T-helper 1 cell (primary cell): Measurements from ENCODE around the gene KCNMB2.

ENCODE experiments used
- DNase-seq, 5 donors: peaks; one replicate each; pipeline ENCODE4 v3.0.0-alpha.2; 2012 to 2020

KCNMB2 gene

GRCh38 chr3:178658694-178659325, 122.6 kb downstream of the KCNMB2 start:
- no peak for DNase-seq

GRCh38 chr3:178663201-178663934, 127.1 kb downstream of the KCNMB2 start:
- DNase-seq, result no peak

- no peak for DNase-seq
Measured at GRCh38 chr3:178665747-178666146, 129.5 kb downstream of the KCNMB2 start.

GRCh38 chr3:178669022-178669601, 132.9 kb downstream of the KCNMB2 start:
- no peak for DNase-seq

GRCh38 chr3:178669758-178670157, 133.5 kb downstream of the KCNMB2 start:
- DNase-seq, result no peak

GRCh38 chr3:178671377-178671776, 135.1 kb downstream of the KCNMB2 start:
- no peak for DNase-seq

- no peak for DNase-seq
Measured at GRCh38 chr3:178671791-178672190, 135.6 kb downstream of the KCNMB2 start.

- DNase-seq, result no peak
Measured at GRCh38 chr3:178672275-178672674, 136.0 kb downstream of the KCNMB2 start.

GRCh38 chr3:178673529-178673928, 137.3 kb downstream of the KCNMB2 start:
- no peak for DNase-seq

GRCh38 chr3:178676077-178676476, 139.8 kb downstream of the KCNMB2 start:
- DNase-seq, result no peak

GRCh38 chr3:178676942-178677790, 140.9 kb downstream of the KCNMB2 start:
- DNase-seq, result no peak

- no peak for DNase-seq
Measured at GRCh38 chr3:178677961-178678360, 141.7 kb downstream of the KCNMB2 start.

GRCh38 chr3:178680037-178680436, 143.8 kb downstream of the KCNMB2 start:
- no peak for DNase-seq

- DNase-seq, result no peak
Measured at GRCh38 chr3:178680489-178680888, 144.3 kb downstream of the KCNMB2 start.

- no peak for DNase-seq
Measured at GRCh38 chr3:178684881-178685590, 148.8 kb downstream of the KCNMB2 start.

- DNase-seq, result no peak
Measured at GRCh38 chr3:178685591-178685906, 149.3 kb downstream of the KCNMB2 start.

GRCh38 chr3:178686826-178687225, 150.6 kb downstream of the KCNMB2 start:
- no peak for DNase-seq

- DNase-seq, result no peak
Measured at GRCh38 chr3:178690571-178690970, 154.3 kb downstream of the KCNMB2 start.

- DNase-seq, result no peak
Measured at GRCh38 chr3:178699364-178699763, 163.1 kb downstream of the KCNMB2 start.

GRCh38 chr3:178699810-178700209, 163.6 kb downstream of the KCNMB2 start:
- no peak for DNase-seq

- no peak for DNase-seq
Measured at GRCh38 chr3:178703268-178703975, 167.2 kb downstream of the KCNMB2 start.

GRCh38 chr3:178705925-178706324, 169.7 kb downstream of the KCNMB2 start:
- DNase-seq, result no peak
